Measurements from ENCODE around the gene GARRE1. TPM values are rescaled to one million over a fixed set of nuclear protein-coding genes. Genes with fewer than 3 reads are reported as not detected.

The GARRE1 gene
- total RNA-seq, 1 donor from 2014 or later: 17.2 TPM

DNA sequence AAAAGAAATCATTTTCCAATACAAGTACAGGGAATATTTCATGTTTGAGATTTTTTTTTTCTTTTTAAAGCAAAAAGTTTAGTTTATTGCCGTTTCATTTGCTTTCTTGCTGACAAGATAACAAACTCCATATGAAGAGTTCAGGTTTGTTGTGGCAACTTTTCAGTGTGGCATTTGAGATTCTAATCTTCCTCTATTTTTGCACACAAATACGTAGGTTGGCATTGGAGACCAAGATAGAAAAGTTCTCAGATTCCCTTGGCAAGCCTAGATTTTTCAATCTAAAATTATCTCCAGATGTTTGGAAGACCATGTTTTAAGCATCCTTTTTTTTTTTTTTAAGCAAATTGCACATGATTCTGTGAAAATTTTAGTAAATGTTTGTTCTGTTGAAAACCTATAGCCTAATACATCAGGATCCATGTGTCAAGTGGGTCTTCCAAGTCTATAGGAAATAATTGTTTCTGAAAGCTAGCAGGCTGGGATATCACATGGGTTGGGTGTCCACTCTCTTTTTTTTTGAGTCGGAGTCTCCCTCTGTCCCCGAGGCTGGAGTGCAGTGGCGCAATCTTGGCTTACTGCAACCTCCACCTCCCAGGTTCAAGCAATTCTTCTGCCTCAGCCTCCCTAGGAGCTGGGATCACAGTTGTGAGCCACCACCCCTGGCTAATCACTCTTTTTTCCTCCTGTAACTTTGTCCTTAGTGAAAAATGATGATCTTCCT is 2.6 kb downstream of the GARRE1 start:
- Histone ChIP-seq H3K9me3 (ENCODE audit: control insufficient read depth in 3 of 3, low read length in 3 of 3) (no peaks in the 10 kb centered on the region), H3K9ac (ENCODE audit: low read depth in 1 of 3, low read length in 3 of 3) (peak overlapping the region; percentile 20 to 54 (median 38)), H3K36me3 (ENCODE audit: control insufficient read depth in 3 of 3, insufficient read depth in 3 of 3, low read length in 3 of 3) (no peaks in the 10 kb centered on the region), H3K27me3 (ENCODE audit: control insufficient read depth in 3 of 3, insufficient read depth in 3 of 3, low read length in 3 of 3) (no peaks in the 10 kb centered on the region), H3K4me1 (ENCODE audit: control insufficient read depth in 3 of 3, insufficient read depth in 3 of 3, low read length in 3 of 3) (peaks cover 31 to 45% (median 42%) of the 10 kb centered on the region in 3 donors), H3K27ac (ENCODE audit: low read depth, low read length) (peak overlapping the region; percentile 44), H3K4me3 (ENCODE audit: low read length in 3 of 3) (peak overlapping the region in 1 of 3 donors; percentile 14)

DNA sequence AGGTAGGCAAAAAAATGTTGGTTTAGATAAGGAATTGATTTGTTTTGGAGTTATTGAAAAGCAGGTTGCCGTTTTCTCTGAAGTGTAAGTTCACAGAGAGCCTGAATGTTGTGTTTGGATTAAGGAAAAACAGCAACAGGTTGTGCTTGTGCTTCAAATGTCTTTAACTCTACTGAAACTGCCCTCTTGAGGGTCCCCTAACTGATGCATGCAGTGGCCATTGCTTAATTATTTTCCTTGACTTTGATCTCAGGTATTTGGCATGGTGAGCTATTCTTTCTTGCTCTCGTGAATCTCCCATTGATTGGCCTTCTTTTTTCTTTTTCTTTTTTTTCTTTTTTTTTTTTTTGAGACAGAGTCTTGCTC is 3.2 kb downstream of the GARRE1 start:
- Histone ChIP-seq H3K9ac (ENCODE audit: low read depth in 1 of 3, low read length in 3 of 3) (no peak overlapping the region), H3K4me3 (ENCODE audit: low read length in 3 of 3) (peak overlapping the region in 1 of 3 donors; percentile 14), H3K9me3 (ENCODE audit: control insufficient read depth in 3 of 3, low read length in 3 of 3) (no peaks in the 10 kb centered on the region), H3K4me1 (ENCODE audit: control insufficient read depth in 3 of 3, insufficient read depth in 3 of 3, low read length in 3 of 3) (peaks cover 31 to 48% (median 42%) of the 10 kb centered on the region in 3 donors), H3K27ac (ENCODE audit: low read depth, low read length) (peak overlapping the region; percentile 44), H3K36me3 (ENCODE audit: control insufficient read depth in 3 of 3, insufficient read depth in 3 of 3, low read length in 3 of 3) (no peaks in the 10 kb centered on the region), H3K27me3 (ENCODE audit: control insufficient read depth in 3 of 3, insufficient read depth in 3 of 3, low read length in 3 of 3) (no peaks in the 10 kb centered on the region)

DNA sequence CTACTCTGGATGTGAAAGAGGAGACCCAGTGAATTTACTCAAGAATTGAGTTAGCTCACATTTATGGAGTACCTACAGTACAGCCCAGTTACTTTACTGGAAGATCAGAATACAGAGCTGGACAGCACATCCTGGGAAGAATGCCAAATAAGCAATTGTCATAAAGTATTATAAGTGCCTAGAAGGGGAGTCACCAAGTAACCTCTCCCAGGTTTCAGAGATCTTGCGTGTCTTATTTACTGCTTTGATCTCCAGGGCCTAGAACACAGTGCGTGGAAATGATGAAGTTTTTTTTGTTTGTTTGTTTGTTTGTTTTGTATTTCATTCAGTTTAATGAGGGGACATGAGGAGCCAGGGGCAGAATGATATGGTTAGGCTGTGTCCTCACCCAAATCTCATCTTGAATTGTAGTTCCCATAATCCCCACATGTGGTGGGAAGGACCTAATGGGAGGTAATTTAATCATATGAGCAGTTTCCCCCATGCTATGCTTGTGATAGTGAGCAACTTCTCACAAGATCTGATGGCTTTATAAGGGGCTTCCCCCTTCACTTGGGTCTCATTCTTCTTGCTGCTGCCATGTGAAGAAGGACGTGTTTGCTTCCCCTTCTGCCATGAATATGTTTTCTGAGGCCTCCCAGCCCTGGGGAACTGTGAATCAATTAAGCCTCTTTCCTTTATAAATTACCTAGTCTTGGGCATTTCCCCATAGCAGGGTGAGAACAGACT is 5.2 kb downstream of the GARRE1 start:
- H3K9me3 ChIP-seq (ENCODE audit: control insufficient read depth in 3 of 3, low read length in 3 of 3): no peaks in the 10 kb centered on the region
- H3K27me3 ChIP-seq (ENCODE audit: control insufficient read depth in 3 of 3, insufficient read depth in 3 of 3, low read length in 3 of 3): no peaks in the 10 kb centered on the region
- H3K27ac ChIP-seq (ENCODE audit: low read depth, low read length): no peak overlapping the region
- H3K9ac ChIP-seq (ENCODE audit: low read depth in 1 of 3, low read length in 3 of 3): no peak overlapping the region
- H3K36me3 ChIP-seq (ENCODE audit: control insufficient read depth in 3 of 3, insufficient read depth in 3 of 3, low read length in 3 of 3): no peaks in the 10 kb centered on the region
- peaks cover 35 to 52% (median 43%) of the 10 kb centered on the region in 3 donors for H3K4me1 ChIP-seq (ENCODE audit: control insufficient read depth in 3 of 3, insufficient read depth in 3 of 3, low read length in 3 of 3)
- no peak overlapping the region for H3K4me3 ChIP-seq (ENCODE audit: low read length in 3 of 3)

DNA sequence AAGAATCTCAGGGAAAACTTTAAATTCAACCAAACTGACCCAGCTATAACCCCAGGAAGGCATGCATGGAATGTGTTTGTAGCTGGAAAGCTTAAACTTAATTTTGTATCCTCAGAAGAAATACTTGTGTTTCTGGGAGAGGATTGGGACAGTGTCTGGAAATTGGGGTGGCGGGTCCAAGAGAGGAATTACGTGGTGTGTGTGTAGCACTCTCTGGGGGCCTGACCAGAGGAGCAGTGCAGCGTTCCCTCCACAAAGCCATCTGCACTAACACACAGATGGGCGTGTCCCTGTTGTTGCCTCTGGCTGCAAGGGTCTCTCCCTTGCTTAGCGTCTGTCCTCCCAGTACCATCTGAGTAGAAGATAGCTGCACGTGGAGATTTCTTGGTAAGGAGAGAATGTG is 6.4 kb downstream of the GARRE1 start:
- peaks cover 42 to 55% (median 49%) of the 10 kb centered on the region in 3 donors for H3K4me1 ChIP-seq (ENCODE audit: control insufficient read depth in 3 of 3, insufficient read depth in 3 of 3, low read length in 3 of 3)
- peak overlapping the region in 1 of 3 donors; percentile 60 for H3K9ac ChIP-seq (ENCODE audit: low read depth in 1 of 3, low read length in 3 of 3)

DNA sequence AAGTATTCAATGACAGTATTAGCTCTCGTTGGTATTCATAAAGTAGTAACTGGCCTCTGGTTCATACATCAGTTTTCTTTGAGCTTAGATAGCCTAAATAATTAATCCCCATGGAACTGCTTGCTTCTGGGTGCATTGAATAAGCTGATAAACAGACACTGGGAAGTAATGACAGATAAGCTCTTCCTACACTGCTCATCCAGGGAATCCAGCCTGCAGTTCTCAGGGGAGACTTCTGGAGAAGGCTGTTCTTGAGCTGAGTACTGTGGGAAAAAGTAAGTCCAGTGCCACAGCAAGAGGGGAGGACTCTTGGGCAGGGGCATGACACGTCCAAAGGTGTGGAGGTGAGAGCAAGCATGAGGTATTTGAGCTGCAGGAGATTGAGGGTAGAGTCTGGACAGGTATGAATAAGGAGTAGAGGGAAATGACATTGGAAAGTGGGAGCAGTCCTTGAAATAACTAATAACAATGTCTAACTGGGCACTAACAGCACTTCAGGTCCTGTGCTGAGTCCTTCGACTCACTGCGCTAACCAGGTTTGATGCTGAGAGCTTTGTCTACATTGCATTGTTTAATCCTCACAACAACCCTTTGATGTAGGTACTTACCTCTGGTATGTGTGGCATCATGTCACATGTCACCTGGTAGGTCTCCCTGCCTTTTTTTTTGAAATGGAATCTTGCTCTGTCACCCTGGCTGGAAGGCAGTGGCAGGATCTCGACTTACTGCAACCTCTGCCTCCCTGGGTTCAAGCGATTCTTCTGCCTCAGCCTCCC is 7.2 kb downstream of the GARRE1 start:
- H3K4me1 ChIP-seq (ENCODE audit: control insufficient read depth in 3 of 3, insufficient read depth in 3 of 3, low read length in 3 of 3): peaks cover 38 to 59% (median 50%) of the 10 kb centered on the region in 3 donors
- H3K27me3 ChIP-seq (ENCODE audit: control insufficient read depth in 3 of 3, insufficient read depth in 3 of 3, low read length in 3 of 3): no peaks in the 10 kb centered on the region
- H3K9me3 ChIP-seq (ENCODE audit: control insufficient read depth in 3 of 3, low read length in 3 of 3): no peaks in the 10 kb centered on the region
- H3K27ac ChIP-seq (ENCODE audit: low read depth, low read length): no peak overlapping the region
- peak overlapping the region in 2 of 3 donors; percentile 36 to 60 for H3K9ac ChIP-seq (ENCODE audit: low read depth in 1 of 3, low read length in 3 of 3)
- H3K4me3 ChIP-seq (ENCODE audit: low read length in 3 of 3): no peak overlapping the region
- H3K36me3 ChIP-seq (ENCODE audit: control insufficient read depth in 3 of 3, insufficient read depth in 3 of 3, low read length in 3 of 3): peaks cover 0 to 2% (median 0%) of the 10 kb centered on the region in 3 donors

More for the DNA sequence above, 6.4 kb downstream of the GARRE1 start:
- no peaks in the 10 kb centered on the region for H3K9me3 ChIP-seq (ENCODE audit: control insufficient read depth in 3 of 3, low read length in 3 of 3)
- no peaks in the 10 kb centered on the region for H3K27me3 ChIP-seq (ENCODE audit: control insufficient read depth in 3 of 3, insufficient read depth in 3 of 3, low read length in 3 of 3)
- no peaks in the 10 kb centered on the region for H3K36me3 ChIP-seq (ENCODE audit: control insufficient read depth in 3 of 3, insufficient read depth in 3 of 3, low read length in 3 of 3)
- H3K27ac ChIP-seq (ENCODE audit: low read depth, low read length): no peak overlapping the region
- H3K4me3 ChIP-seq (ENCODE audit: low read length in 3 of 3): peak overlapping the region in 1 of 3 donors; percentile 35

DNA sequence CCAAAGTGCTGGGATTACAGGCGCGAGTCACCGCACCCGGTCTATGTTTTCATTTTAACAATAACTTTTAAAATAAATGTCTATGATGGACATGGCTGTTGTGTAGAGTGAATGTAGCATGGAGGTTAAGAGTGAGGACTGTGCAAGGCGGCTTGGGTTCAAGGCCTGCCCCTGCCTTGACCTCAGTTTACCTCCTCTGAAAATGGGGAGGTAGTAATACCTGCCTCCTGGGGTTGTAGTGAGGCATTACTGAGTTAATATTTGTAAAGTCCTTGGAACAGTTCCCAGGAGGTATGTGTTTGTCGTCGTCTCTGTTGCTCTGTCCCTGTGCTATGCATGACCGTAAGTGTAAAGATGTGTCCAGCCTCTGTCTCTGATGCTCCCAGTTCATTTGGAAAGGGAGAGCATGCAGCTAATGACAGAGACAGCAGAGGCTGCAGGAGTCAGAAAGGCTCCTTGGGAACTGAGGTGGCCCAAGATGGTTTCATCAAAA is 9.4 kb downstream of the GARRE1 start:
- Histone ChIP-seq H3K36me3 (ENCODE audit: control insufficient read depth in 3 of 3, insufficient read depth in 3 of 3, low read length in 3 of 3) (peaks cover 0 to 2% (median 0%) of the 10 kb centered on the region in 3 donors), H3K27ac (ENCODE audit: low read depth, low read length) (no peak overlapping the region), H3K4me3 (ENCODE audit: low read length in 3 of 3) (no peak overlapping the region), H3K27me3 (ENCODE audit: control insufficient read depth in 3 of 3, insufficient read depth in 3 of 3, low read length in 3 of 3) (no peaks in the 10 kb centered on the region), H3K4me1 (ENCODE audit: control insufficient read depth in 3 of 3, insufficient read depth in 3 of 3, low read length in 3 of 3) (peaks cover 33 to 47% (median 45%) of the 10 kb centered on the region in 3 donors), H3K9ac (ENCODE audit: low read depth in 1 of 3, low read length in 3 of 3) (no peak overlapping the region), H3K9me3 (ENCODE audit: control insufficient read depth in 3 of 3, low read length in 3 of 3) (no peaks in the 10 kb centered on the region)

DNA sequence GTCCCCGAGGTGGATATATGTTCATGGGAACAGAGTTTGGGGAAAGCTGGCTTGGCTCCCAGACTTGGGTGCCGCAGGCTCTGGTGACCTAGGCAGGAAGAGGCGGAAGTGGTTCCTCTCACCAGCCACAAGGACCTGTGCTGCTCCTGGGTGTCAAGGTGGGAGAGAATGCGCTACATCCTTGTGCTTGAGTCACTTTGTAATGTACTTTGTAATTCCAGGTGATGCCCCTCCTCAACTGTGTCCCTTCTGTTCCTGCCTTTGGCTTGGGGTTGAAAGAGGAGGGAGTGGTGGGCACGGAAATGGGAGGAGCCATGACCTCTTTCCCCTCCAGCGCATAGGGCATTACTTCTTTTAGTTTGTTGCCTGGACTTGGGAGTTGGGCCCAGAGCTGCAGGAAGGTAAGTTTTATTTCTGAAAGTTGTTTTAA is 10.9 kb downstream of the GARRE1 start:
- H3K9ac ChIP-seq (ENCODE audit: low read depth in 1 of 3, low read length in 3 of 3): peak overlapping the region in 2 of 3 donors; percentile 27 to 45
- H3K27ac ChIP-seq (ENCODE audit: low read depth, low read length): peak overlapping the region; percentile 64
- H3K4me3 ChIP-seq (ENCODE audit: low read length in 3 of 3): peak overlapping the region; percentile 17 to 42 (median 28)
- peaks cover 0 to 2% (median 0%) of the 10 kb centered on the region in 3 donors for H3K36me3 ChIP-seq (ENCODE audit: control insufficient read depth in 3 of 3, insufficient read depth in 3 of 3, low read length in 3 of 3)
- H3K9me3 ChIP-seq (ENCODE audit: control insufficient read depth in 3 of 3, low read length in 3 of 3): no peaks in the 10 kb centered on the region
- peaks cover 42 to 53% (median 44%) of the 10 kb centered on the region in 3 donors for H3K4me1 ChIP-seq (ENCODE audit: control insufficient read depth in 3 of 3, insufficient read depth in 3 of 3, low read length in 3 of 3)
- H3K27me3 ChIP-seq (ENCODE audit: control insufficient read depth in 3 of 3, insufficient read depth in 3 of 3, low read length in 3 of 3): no peaks in the 10 kb centered on the region

DNA sequence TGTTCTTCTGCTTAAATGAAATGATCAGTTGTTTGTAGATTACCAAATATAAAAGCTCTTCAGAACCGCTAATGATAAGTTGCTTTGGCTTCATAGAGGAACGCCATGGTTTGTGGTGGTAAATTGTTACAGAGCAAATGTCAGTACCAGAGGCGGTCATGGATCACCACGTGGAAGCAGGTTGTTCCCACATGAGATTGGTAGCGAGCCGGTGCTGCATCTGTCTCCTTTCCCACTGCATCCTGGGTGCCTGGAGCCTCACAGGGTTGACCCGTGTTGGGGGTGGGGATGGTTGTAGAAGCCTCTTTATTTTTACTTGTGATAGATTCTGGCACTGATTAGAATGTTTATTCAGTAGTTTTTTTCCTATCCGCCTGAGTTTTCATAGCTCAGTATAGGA is 14.7 kb downstream of the GARRE1 start:
- Histone ChIP-seq H3K9me3 (ENCODE audit: control insufficient read depth in 3 of 3, low read length in 3 of 3) (no peaks in the 10 kb centered on the region), H3K27ac (ENCODE audit: low read depth, low read length) (peak overlapping the region; percentile 52), H3K27me3 (ENCODE audit: control insufficient read depth in 3 of 3, insufficient read depth in 3 of 3, low read length in 3 of 3) (no peaks in the 10 kb centered on the region), H3K9ac (ENCODE audit: low read depth in 1 of 3, low read length in 3 of 3) (no peak overlapping the region), H3K4me3 (ENCODE audit: low read length in 3 of 3) (peak overlapping the region in 1 of 3 donors; percentile 4), H3K36me3 (ENCODE audit: control insufficient read depth in 3 of 3, insufficient read depth in 3 of 3, low read length in 3 of 3) (peaks cover 0 to 2% (median 0%) of the 10 kb centered on the region in 3 donors), H3K4me1 (ENCODE audit: control insufficient read depth in 3 of 3, insufficient read depth in 3 of 3, low read length in 3 of 3) (peaks cover 50 to 60% (median 57%) of the 10 kb centered on the region in 3 donors)

DNA sequence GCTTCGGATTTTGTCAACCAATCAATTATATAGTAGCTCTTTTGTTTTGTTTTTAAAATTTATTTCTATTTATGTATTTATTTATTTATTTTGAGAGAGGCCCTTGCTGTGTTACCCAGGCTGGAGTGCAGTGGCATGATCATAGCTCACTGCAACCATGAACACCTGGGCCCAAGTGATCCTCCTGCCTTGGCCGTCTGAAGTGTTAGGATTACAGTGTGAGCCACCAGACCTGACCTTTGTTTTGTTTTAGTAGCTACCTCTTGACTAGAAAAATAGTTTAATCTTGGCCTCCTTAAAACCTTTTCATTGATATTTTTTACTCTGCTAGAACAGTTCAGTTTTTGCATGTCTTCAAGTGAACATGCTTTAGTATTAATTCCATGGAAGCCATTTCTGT is 15.1 kb downstream of the GARRE1 start:
- peaks cover 49 to 62% (median 59%) of the 10 kb centered on the region in 3 donors for H3K4me1 ChIP-seq (ENCODE audit: control insufficient read depth in 3 of 3, insufficient read depth in 3 of 3, low read length in 3 of 3)
- H3K9me3 ChIP-seq (ENCODE audit: control insufficient read depth in 3 of 3, low read length in 3 of 3): no peaks in the 10 kb centered on the region
- peaks cover 0 to 2% (median 0%) of the 10 kb centered on the region in 3 donors for H3K36me3 ChIP-seq (ENCODE audit: control insufficient read depth in 3 of 3, insufficient read depth in 3 of 3, low read length in 3 of 3)
- peak overlapping the region; percentile 59 for H3K27ac ChIP-seq (ENCODE audit: low read depth, low read length)
- H3K9ac ChIP-seq (ENCODE audit: low read depth in 1 of 3, low read length in 3 of 3): peak overlapping the region in 2 of 3 donors; percentile 28 to 71
- H3K27me3 ChIP-seq (ENCODE audit: control insufficient read depth in 3 of 3, insufficient read depth in 3 of 3, low read length in 3 of 3): no peaks in the 10 kb centered on the region
- peak overlapping the region in 1 of 3 donors; percentile 45 for H3K4me3 ChIP-seq (ENCODE audit: low read length in 3 of 3)
